ENCODE measurements around the gene PLCH2. TPM values are rescaled to one million over a fixed set of nuclear protein-coding genes. Genes with fewer than 3 reads are reported as not detected.

Gene PLCH2
- total RNA-seq, 1 donor from 2014 or later = under 0.01 TPM

DNA sequence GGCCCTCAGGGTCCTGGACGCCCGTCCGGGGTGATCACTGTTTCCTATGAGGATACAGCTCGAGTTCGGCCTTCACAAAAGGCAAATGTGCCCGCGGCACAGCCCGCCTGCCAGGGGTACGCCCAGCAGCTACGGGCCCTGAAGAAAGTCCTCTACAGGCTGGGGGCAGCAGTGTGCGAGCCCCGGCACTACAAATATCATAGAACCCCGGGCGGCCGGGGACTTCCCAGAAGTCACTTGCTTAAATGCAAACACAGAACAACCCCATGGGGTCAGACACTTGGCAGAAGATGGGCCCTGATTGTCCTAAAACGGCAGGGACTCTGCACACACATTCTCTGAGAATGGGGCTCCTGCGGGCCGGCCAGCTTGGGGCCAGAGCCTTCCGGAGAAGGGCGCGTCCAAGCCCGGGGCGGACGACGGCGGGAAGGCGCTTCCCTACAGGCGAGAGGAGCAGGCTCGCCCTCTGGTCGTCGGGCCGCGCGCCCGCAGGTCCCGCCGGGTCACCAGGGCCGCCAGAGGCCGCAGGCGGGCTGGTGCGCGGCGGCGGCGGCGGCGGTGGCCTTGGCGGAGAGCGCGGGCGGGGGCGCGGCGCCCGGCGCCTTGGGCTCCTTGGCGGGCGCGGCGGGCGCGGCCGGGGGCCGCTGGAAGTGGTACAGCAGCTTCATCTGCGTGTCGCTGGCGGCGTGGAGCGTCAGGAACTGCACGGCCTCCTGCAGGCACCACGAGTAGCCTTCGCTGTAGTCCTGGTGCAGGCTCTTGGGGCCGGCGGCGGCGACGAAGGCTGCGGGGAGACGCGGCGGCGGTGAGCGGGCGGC lies 53.1 kb downstream of the PLCH2 start:
- Histone ChIP-seq H3K4me1 (ENCODE audit: control insufficient read depth in 3 of 3, insufficient read depth in 3 of 3, low read length in 3 of 3) (peaks cover 70 to 78% (median 70%) of the 10 kb centered on the region in 3 donors), H3K9ac (ENCODE audit: low read depth in 1 of 3, low read length in 3 of 3) (peak overlapping the region; percentile 45 to 72 (median 57)), H3K27ac (ENCODE audit: low read depth, low read length) (peak overlapping the region; percentile 92), H3K27me3 (ENCODE audit: control insufficient read depth in 3 of 3, insufficient read depth in 3 of 3, low read length in 3 of 3) (peaks cover 3 to 8% (median 4%) of the 10 kb centered on the region in 3 donors), H3K4me3 (ENCODE audit: low read length in 3 of 3) (peak overlapping the region; percentile 43 to 52 (median 51)), H3K9me3 (ENCODE audit: control insufficient read depth in 3 of 3, low read length in 3 of 3) (no peaks in the 10 kb centered on the region), H3K36me3 (ENCODE audit: control insufficient read depth in 3 of 3, insufficient read depth in 3 of 3, low read length in 3 of 3) (peaks cover 0 to 2% (median 0%) of the 10 kb centered on the region in 3 donors)

DNA sequence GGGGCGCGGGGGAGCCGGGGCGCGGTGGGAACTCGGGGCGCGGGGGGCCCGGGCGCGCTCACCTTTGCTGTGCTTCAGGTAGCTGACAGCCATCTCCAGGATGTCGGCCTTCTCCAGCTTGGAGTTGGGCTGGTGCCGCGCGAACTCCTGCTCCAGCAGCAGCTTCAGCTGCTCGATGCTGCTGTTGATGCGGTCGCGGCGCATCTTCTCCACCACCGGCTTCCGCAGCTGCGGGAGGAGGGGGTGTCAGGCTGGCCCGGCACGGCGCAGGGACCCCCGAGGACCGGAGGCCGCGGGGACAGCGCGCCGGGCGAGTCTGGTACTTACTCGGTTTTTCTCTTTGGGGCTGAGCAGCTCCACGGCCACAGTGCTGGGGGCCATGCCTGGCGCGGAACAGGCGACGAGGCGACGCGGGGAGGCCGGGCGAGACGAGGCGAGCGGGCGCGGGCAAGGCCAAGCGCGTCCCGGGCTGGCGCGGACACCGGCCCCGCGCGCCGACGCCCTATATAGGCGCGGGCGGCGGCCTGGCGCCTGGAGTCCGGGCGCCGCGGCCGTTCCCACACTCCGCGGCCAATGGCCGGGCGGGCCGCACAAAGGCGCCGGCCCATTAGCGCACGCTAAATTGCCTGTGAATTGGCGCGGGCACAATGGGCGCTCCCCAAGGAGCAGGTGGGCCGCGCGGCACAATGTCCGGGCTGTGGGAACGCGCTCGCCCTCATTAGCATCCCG lies 53.9 kb downstream of the PLCH2 start, which contains the start of gene HES5:
Gene HES5, minus strand, starts transcription at position 480 of the 729 bp plus-strand sequence. Its CDS starts 99 bp downstream, at position 381.
- H3K9ac ChIP-seq (ENCODE audit: low read depth in 1 of 3, low read length in 3 of 3) = peak within 1 kb of the TSS; percentile 45 to 72 (median 57)
- H3K36me3 ChIP-seq (ENCODE audit: control insufficient read depth in 3 of 3, insufficient read depth in 3 of 3, low read length in 3 of 3) = peaks cover 0 to 2% (median 0%) of the 10 kb centered on the region in 3 donors
- peaks cover 62 to 73% (median 65%) of the 10 kb centered on the region in 3 donors for H3K4me1 ChIP-seq (ENCODE audit: control insufficient read depth in 3 of 3, insufficient read depth in 3 of 3, low read length in 3 of 3)
- H3K9me3 ChIP-seq (ENCODE audit: control insufficient read depth in 3 of 3, low read length in 3 of 3) = no peaks in the 10 kb centered on the region
- H3K27me3 ChIP-seq (ENCODE audit: control insufficient read depth in 3 of 3, insufficient read depth in 3 of 3, low read length in 3 of 3) = peaks cover 3 to 12% (median 8%) of the 10 kb centered on the region in 3 donors
- peak within 1 kb of the TSS; percentile 92 for H3K27ac ChIP-seq (ENCODE audit: low read depth, low read length)
- peak within 1 kb of the TSS; percentile 38 to 52 (median 51) for H3K4me3 ChIP-seq (ENCODE audit: low read length in 3 of 3)

DNA sequence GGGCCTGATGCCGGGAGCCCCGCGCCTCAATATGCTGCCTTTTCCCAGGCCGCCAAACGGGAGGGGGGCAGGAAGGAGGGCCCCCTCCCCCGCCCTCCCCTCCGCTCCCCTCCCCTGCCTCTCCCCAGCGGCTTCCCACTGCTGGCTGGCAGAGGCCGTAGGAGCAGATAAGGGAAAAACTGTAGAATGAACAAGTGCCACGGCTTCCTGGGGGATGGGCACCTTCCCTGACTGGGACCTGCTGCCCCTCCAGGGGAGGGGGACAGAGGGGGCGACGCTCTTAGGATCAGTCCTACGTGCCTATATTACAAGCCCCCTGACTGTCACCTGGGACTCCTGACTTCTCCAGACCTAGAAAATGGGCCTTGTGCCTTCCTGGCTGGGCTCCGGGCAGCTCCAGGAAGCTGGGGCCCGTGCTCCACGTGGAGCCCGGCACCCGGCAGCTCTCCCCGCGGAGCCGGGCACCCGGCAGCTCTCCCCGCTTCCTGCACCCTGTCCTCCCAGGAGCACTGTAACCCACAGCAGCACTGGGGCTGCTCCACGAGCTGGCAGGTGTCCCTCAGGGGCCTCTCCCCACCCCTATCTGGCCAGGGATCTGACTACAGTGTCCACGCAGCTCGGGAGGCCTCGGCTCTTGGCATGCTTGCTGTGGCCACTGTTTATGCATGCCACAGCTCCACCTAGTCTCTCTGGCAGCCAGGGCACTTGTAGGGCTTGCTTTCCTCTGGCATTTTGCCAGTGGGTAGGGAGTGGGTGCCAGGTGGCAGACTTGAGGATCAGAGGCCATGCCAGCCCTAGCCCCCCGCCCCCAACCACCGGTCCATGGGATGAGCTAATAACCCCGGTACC lies 54.6 kb downstream of the PLCH2 start:
- Histone ChIP-seq H3K27me3 (ENCODE audit: control insufficient read depth in 3 of 3, insufficient read depth in 3 of 3, low read length in 3 of 3) (peaks cover 3 to 17% (median 15%) of the 10 kb centered on the region in 3 donors), H3K4me1 (ENCODE audit: control insufficient read depth in 3 of 3, insufficient read depth in 3 of 3, low read length in 3 of 3) (peaks cover 55 to 65% (median 59%) of the 10 kb centered on the region in 3 donors)

DNA sequence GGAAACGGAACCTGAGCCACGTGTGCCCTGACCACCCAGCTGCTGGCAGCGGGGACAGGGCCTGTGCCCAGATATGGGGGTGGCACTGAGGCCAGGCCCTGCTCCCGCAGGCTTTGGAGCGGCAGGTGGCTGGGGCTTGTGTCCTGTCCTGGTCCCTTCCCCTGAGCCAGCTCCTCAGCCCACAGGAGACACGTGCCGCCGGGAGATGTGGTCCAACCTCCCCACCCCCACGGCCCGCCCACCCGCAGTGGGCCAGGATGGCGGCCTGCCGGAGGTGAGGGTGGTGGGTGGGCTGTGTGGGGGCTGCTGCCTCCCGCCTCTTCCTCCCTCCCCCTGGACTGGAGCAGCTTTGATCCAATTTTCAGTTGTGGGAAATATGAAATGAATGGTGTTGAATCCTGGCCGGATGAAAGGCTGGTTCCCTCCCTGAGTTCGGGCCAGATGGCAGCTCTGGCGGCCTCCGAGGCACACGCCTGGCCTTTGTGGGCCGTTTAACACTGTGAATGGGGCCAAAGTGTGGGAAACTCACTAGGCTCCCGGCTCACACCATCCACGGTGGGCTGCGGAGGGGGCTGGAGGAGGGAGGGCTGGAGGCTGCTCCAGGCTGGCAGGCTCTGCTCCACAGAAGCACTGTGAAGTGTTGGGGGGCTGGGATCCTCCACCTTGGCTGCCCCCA lies 56.5 kb downstream of the PLCH2 start:
- H3K27ac ChIP-seq (ENCODE audit: low read depth, low read length) = no peak overlapping the region
- peaks cover 44 to 52% (median 49%) of the 10 kb centered on the region in 3 donors for H3K4me1 ChIP-seq (ENCODE audit: control insufficient read depth in 3 of 3, insufficient read depth in 3 of 3, low read length in 3 of 3)
- H3K4me3 ChIP-seq (ENCODE audit: low read length in 3 of 3) = no peak overlapping the region
- no peak overlapping the region for H3K9ac ChIP-seq (ENCODE audit: low read depth in 1 of 3, low read length in 3 of 3)
- H3K36me3 ChIP-seq (ENCODE audit: control insufficient read depth in 3 of 3, insufficient read depth in 3 of 3, low read length in 3 of 3) = no peaks in the 10 kb centered on the region
- H3K9me3 ChIP-seq (ENCODE audit: control insufficient read depth in 3 of 3, low read length in 3 of 3) = no peaks in the 10 kb centered on the region
- peaks cover 11 to 32% (median 32%) of the 10 kb centered on the region in 3 donors for H3K27me3 ChIP-seq (ENCODE audit: control insufficient read depth in 3 of 3, insufficient read depth in 3 of 3, low read length in 3 of 3)

More for the DNA sequence above, 54.6 kb downstream of the PLCH2 start:
- Histone ChIP-seq H3K9me3 (ENCODE audit: control insufficient read depth in 3 of 3, low read length in 3 of 3) (no peaks in the 10 kb centered on the region), H3K9ac (ENCODE audit: low read depth in 1 of 3, low read length in 3 of 3) (peak overlapping the region in 2 of 3 donors; percentile 33 to 60), H3K27ac (ENCODE audit: low read depth, low read length) (no peak overlapping the region), H3K4me3 (ENCODE audit: low read length in 3 of 3) (peak overlapping the region in 1 of 3 donors; percentile 29), H3K36me3 (ENCODE audit: control insufficient read depth in 3 of 3, insufficient read depth in 3 of 3, low read length in 3 of 3) (no peaks in the 10 kb centered on the region)

DNA sequence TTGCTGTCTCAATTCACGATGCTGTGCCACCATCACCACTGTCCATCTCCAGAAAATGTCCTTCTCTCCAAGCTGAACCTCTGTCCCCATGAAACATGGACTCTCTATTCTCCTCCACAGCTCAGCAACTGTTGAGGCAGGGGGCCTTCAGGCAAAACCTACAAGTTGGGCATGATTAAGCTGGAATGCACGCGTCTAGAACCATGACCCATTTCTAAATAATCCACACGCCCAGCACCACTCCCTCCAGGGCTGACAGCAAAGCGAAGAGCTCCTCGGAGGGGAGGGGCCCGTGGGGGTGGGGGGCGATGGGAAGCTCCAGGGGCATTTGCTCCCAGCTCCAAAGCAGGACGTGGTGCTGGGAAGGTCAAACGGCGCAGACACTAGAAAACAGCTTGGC lies 57.3 kb downstream of the PLCH2 start:
- Histone ChIP-seq H3K36me3 (ENCODE audit: control insufficient read depth in 3 of 3, insufficient read depth in 3 of 3, low read length in 3 of 3) (no peaks in the 10 kb centered on the region), H3K27ac (ENCODE audit: low read depth, low read length) (no peak overlapping the region), H3K4me3 (ENCODE audit: low read length in 3 of 3) (no peak overlapping the region), H3K9me3 (ENCODE audit: control insufficient read depth in 3 of 3, low read length in 3 of 3) (no peaks in the 10 kb centered on the region), H3K4me1 (ENCODE audit: control insufficient read depth in 3 of 3, insufficient read depth in 3 of 3, low read length in 3 of 3) (peaks cover 36 to 45% (median 41%) of the 10 kb centered on the region in 3 donors), H3K27me3 (ENCODE audit: control insufficient read depth in 3 of 3, insufficient read depth in 3 of 3, low read length in 3 of 3) (peaks cover 14 to 40% (median 37%) of the 10 kb centered on the region in 3 donors), H3K9ac (ENCODE audit: low read depth in 1 of 3, low read length in 3 of 3) (no peak overlapping the region)

DNA sequence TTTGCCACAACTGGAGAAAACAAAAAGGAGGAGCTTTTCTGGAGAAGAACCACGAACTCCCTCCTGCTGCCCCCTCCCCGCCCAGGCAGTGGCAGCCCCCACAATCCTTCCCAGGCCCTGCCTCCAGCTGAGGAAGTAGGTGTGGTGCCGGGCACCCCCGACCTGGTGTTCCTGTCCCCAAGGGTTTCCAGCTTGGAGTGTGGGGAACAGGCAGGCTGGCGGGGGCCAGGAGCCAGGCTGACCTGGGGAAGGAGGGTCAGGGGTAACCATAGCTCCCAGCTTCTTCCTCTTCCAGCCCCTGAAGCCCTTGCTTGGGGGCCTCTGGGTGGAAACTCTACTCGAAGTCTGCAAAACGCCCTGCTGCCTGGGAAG lies 58.2 kb downstream of the PLCH2 start:
- H3K27ac ChIP-seq (ENCODE audit: low read depth, low read length) = no peak overlapping the region
- H3K36me3 ChIP-seq (ENCODE audit: control insufficient read depth in 3 of 3, insufficient read depth in 3 of 3, low read length in 3 of 3) = no peaks in the 10 kb centered on the region
- H3K4me3 ChIP-seq (ENCODE audit: low read length in 3 of 3) = no peak overlapping the region
- H3K9me3 ChIP-seq (ENCODE audit: control insufficient read depth in 3 of 3, low read length in 3 of 3) = no peaks in the 10 kb centered on the region
- peaks cover 19 to 49% (median 46%) of the 10 kb centered on the region in 3 donors for H3K27me3 ChIP-seq (ENCODE audit: control insufficient read depth in 3 of 3, insufficient read depth in 3 of 3, low read length in 3 of 3)
- H3K4me1 ChIP-seq (ENCODE audit: control insufficient read depth in 3 of 3, insufficient read depth in 3 of 3, low read length in 3 of 3) = peaks cover 28 to 36% (median 32%) of the 10 kb centered on the region in 3 donors
- no peak overlapping the region for H3K9ac ChIP-seq (ENCODE audit: low read depth in 1 of 3, low read length in 3 of 3)

DNA sequence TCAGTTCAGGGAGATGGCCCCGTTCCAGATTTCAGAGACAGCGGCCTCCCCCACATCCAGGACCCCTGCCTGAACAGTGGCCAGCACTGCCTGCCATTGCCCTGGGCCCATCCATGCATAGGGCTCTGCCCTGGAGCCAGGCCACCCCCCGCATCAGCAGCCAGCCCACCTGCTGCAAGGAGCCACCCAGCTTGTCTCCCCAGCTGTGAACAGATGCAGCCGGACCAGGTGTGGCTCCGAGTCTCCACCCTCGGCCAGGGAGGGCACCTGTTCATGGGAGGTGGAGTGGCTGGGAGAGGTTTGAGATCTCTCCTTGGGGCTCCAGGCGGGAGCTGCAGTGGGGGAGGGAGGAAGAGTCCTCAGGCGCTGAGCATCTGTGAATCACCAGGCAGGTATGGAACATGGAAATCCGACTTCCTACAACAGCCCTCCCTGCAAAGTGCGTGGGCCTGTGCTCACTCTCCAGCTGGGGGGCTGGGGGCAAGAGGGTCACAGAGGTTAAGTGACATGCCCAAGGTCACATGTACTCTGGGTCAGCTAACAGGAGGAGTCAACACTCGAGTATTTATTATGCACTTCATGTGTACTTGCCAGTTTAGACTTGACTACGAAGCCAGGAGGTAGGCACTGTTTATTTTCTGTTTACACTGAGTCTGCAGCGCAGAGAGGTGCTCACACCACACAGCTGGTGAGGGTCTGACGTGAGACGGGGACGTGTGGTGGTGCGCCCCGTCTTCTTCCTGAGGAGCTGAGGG lies 58.8 kb downstream of the PLCH2 start:
- Histone ChIP-seq H3K4me1 (ENCODE audit: control insufficient read depth in 3 of 3, insufficient read depth in 3 of 3, low read length in 3 of 3) (peaks cover 26 to 35% (median 32%) of the 10 kb centered on the region in 3 donors), H3K4me3 (ENCODE audit: low read length in 3 of 3) (no peak overlapping the region), H3K27me3 (ENCODE audit: control insufficient read depth in 3 of 3, insufficient read depth in 3 of 3, low read length in 3 of 3) (peaks cover 22 to 54% (median 51%) of the 10 kb centered on the region in 3 donors), H3K36me3 (ENCODE audit: control insufficient read depth in 3 of 3, insufficient read depth in 3 of 3, low read length in 3 of 3) (no peaks in the 10 kb centered on the region), H3K9ac (ENCODE audit: low read depth in 1 of 3, low read length in 3 of 3) (no peak overlapping the region), H3K27ac (ENCODE audit: low read depth, low read length) (no peak overlapping the region), H3K9me3 (ENCODE audit: control insufficient read depth in 3 of 3, low read length in 3 of 3) (no peaks in the 10 kb centered on the region)

DNA sequence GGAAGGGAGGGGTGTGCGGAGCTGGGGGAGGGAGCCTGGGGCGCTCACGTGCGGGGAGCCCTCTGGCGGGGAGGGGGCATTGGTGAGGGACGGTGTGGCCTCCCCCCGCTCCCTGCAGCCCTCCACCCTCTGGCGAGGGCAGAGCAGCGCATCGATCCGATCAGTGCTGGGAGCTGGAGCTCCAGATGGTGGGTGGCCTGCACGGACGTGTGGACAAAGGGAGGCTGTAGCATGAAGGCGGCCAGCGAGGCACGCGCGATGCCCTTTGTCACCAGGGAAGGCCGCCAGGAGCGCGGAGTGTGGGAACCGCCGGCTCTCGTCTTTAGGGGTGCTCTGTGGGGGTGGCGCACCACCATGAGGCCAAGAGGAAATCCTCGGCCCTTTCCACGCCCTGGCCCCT lies 59.4 kb downstream of the PLCH2 start:
- Histone ChIP-seq H3K36me3 (ENCODE audit: control insufficient read depth in 3 of 3, insufficient read depth in 3 of 3, low read length in 3 of 3) (no peaks in the 10 kb centered on the region), H3K27me3 (ENCODE audit: control insufficient read depth in 3 of 3, insufficient read depth in 3 of 3, low read length in 3 of 3) (peaks cover 27 to 60% (median 57%) of the 10 kb centered on the region in 3 donors), H3K4me1 (ENCODE audit: control insufficient read depth in 3 of 3, insufficient read depth in 3 of 3, low read length in 3 of 3) (peaks cover 25 to 31% (median 31%) of the 10 kb centered on the region in 3 donors), H3K9me3 (ENCODE audit: control insufficient read depth in 3 of 3, low read length in 3 of 3) (no peaks in the 10 kb centered on the region), H3K4me3 (ENCODE audit: low read length in 3 of 3) (no peak overlapping the region), H3K9ac (ENCODE audit: low read depth in 1 of 3, low read length in 3 of 3) (no peak overlapping the region), H3K27ac (ENCODE audit: low read depth, low read length) (no peak overlapping the region)

Measured in skeletal muscle tissue (tissue), 4 donors.